ENCODE measurements around the gene TM7SF2. TPM values are rescaled to one million over a fixed set of nuclear protein-coding genes. Genes with fewer than 3 reads are reported as not detected.

The TM7SF2 gene
- total RNA-seq, 1 donor from 2014 or later: 56.7 TPM

DNA sequence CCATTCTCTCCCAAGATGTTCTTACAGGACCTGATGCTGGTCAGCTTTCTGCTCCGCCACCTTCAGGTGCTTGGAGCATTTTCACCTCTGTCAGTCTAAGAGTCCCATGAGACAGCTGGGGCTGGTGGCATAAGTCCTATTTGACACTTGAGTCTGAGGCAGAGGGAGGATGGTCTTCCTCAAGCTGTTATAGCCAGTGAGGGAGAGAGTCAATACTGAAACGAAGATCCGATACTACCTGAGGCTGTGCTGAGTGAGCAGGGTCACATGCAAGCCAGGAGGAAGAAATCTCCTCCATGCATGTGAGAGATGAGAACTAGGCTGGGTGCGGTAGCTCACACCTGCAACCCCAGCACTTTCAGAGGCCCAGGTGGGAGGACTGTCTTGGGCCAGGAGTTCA lies 22.1 kb upstream of the TM7SF2 start:
- no peak overlapping the region for H3K4me3 ChIP-seq
- DNase-seq: no peak
- peaks cover 46% of the 10 kb centered on the region for H3K36me3 ChIP-seq
- H3K27me3 ChIP-seq (ENCODE audit: low read depth): no peaks in the 10 kb centered on the region
- intact Hi-C loops (cut with micrococcal nuclease): no loop called here
- TF ChIP-seq, protein P1, sequence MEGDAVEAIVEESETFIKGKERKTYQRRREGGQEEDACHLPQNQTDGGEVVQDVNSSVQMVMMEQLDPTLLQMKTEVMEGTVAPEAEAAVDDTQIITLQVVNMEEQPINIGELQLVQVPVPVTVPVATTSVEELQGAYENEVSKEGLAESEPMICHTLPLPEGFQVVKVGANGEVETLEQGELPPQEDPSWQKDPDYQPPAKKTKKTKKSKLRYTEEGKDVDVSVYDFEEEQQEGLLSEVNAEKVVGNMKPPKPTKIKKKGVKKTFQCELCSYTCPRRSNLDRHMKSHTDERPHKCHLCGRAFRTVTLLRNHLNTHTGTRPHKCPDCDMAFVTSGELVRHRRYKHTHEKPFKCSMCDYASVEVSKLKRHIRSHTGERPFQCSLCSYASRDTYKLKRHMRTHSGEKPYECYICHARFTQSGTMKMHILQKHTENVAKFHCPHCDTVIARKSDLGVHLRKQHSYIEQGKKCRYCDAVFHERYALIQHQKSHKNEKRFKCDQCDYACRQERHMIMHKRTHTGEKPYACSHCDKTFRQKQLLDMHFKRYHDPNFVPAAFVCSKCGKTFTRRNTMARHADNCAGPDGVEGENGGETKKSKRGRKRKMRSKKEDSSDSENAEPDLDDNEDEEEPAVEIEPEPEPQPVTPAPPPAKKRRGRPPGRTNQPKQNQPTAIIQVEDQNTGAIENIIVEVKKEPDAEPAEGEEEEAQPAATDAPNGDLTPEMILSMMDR (IDR thresholded peaks at IDR 0.05; ENCODE audit: borderline replicate concordance): no peak
- peaks cover 11% of the 10 kb centered on the region for H3K4me1 ChIP-seq
- no peak overlapping the region for H3K27ac ChIP-seq (replicated peaks)
- no peaks in the 10 kb centered on the region for H3K9me3 ChIP-seq (replicated peaks)

DNA sequence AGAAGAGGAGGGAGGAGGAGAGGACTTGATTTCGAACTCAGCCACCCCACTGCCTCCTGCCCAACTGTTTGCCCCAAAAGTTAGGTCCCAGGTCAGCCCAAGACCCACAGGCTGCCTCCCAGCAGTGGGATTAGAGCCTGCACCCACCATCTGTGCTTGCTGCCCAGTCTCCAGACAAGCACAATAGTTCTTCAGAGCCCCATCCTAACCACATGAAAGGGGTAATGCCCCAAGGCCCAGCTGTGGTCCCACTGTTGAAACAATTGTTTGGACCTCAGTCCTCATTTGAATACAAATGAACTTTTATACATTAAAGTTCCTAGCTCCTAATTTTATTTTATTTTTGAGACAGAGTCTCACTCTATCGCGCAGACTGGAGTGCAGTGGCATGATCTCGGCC lies 21.0 kb upstream of the TM7SF2 start:
- H3K4me3 ChIP-seq: no peak overlapping the region
- TF ChIP-seq, protein P1 (IDR thresholded peaks at IDR 0.05; ENCODE audit: borderline replicate concordance): no peak
- H3K27me3 ChIP-seq (ENCODE audit: low read depth): no peaks in the 10 kb centered on the region
- H3K4me1 ChIP-seq: peaks cover 3% of the 10 kb centered on the region
- peaks cover 43% of the 10 kb centered on the region for H3K36me3 ChIP-seq
- no peaks in the 10 kb centered on the region for H3K9me3 ChIP-seq (replicated peaks)
- no peak overlapping the region for H3K27ac ChIP-seq (replicated peaks)
- intact Hi-C loops (cut with micrococcal nuclease): no loop called here
- no peak for DNase-seq

DNA sequence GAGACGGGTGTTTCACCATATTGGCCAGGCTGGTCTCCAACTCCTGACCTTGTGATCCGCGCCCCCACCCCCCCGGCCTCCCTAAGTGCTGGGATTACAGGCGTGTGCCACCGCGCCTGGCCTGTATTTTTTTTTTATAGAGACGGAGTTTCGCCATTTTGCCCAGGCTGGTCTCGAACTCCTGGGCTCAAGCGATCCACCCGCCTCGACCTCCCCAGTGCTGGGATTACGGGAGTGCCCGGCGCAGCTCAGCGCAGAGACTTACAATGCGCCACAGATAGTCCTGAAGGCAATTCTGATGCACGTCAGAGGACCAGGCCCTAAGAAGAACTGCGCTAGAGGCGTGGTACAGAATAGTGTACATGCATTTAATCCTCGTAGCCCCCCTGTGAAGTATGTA lies 16.2 kb upstream of the TM7SF2 start:
- Histone ChIP-seq H3K4me1 (peaks cover 28% of the 10 kb centered on the region), H3K36me3 (peaks cover 15% of the 10 kb centered on the region), H3K9me3 (replicated peaks) (no peaks in the 10 kb centered on the region), H3K27ac (replicated peaks) (peak overlapping the region; percentile 91), H3K4me3 (peak overlapping the region; percentile 82), H3K27me3 (ENCODE audit: low read depth) (no peaks in the 10 kb centered on the region)
- DNase-seq: no peak
- intact Hi-C loops (cut with micrococcal nuclease): no loop called here
- TF ChIP-seq, protein P1 (IDR thresholded peaks at IDR 0.05; ENCODE audit: borderline replicate concordance): no peak

DNA sequence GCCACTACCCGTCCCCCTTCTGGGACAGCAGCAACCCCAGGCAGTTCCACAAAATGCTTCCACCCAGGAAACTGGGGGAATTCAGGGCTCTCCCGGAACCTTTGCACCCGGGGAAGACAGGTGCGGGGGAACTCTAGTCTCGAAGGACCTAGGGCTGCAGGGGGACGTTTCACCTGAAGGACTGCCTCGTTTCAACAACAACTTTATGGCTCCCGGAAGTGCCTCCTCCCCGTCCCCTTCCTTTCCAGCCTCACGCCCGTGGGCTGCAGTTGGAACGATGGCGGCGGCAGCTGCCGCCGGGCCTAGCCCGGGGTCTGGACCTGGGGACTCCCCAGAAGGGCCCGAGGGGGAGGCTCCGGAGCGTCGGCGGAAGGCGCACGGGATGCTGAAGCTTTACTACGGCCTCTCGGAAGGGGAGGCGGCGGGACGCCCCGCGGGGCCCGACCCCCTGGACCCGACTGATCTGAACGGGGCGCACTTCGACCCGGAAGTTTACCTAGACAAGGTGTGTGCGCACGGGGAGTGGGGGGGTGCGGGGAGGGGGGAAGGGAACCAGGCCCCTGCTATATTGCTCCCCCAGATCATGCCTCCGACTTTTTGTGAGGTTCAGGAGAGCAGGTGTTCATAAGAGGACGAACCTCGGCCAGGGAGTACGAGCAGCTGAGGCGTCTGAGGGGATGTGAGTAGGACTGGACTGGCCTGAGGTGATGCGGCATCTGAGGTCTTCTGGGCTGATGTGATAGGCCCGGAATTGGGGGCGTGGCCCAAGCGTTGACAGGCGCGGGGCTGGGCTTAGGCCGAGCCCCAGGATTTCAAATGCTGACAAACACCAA lies 15.5 kb upstream of the TM7SF2 start, which contains the start of gene VPS51:
VPS51 (plus strand) TSS at position 241 of the 833 bp plus-strand sequence; CDS start at position 278, 37 bp downstream.
- DNase-seq: peak; percentile 90
- intact Hi-C loops (cut with micrococcal nuclease): no loop called here
- Histone ChIP-seq H3K27me3 (ENCODE audit: low read depth) (no peaks in the 10 kb centered on the region), H3K4me1 (peaks cover 34% of the 10 kb centered on the region), H3K4me3 (peak within 1 kb of the TSS; percentile 82), H3K9me3 (replicated peaks) (no peaks in the 10 kb centered on the region), H3K27ac (replicated peaks) (peak within 1 kb of the TSS; percentile 91), H3K36me3 (peaks cover 15% of the 10 kb centered on the region)
- TF ChIP-seq, protein P1 (IDR thresholded peaks at IDR 0.05; ENCODE audit: borderline replicate concordance): peak; percentile 9

DNA sequence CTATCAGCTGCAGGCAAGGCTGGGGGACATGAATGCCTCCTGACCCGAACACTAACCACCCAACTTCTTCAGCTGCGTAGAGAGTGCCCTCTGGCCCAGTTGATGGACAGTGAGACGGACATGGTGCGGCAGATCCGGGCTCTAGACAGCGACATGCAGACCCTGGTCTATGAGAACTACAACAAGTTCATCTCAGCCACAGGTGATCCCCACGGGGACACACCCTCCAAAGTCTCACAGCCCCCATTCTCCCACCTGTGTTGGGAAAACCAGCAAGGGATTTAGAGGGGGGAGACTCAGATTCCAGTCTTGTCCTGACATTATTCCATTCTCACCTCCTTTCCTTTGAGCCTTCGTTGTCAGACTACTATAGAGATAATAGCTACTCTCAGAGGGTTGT lies 14.7 kb upstream of the TM7SF2 start:
- intact Hi-C loops (cut with micrococcal nuclease): no loop called here
- Histone ChIP-seq H3K4me3 (peak overlapping the region; percentile 82), H3K9me3 (replicated peaks) (no peaks in the 10 kb centered on the region), H3K4me1 (peaks cover 41% of the 10 kb centered on the region), H3K27ac (replicated peaks) (peak overlapping the region; percentile 91), H3K27me3 (ENCODE audit: low read depth) (no peaks in the 10 kb centered on the region), H3K36me3 (peaks cover 15% of the 10 kb centered on the region)
- no peak for DNase-seq
- TF ChIP-seq, protein P1 (IDR thresholded peaks at IDR 0.05; ENCODE audit: borderline replicate concordance): no peak
